Adrenal gland (tissue), 5 donors: Measurements from ENCODE around the gene ERC1.

Source experiments
- POLR2A ChIP-seq, 2 donors: fragments of 450-650 bp; IDR thresholded peaks; one replicate each; pipeline ENCODE4 v1.6.1; 2017; ENCODE audit warnings: antibody characterized with exemption in 2 of 2, mild to moderate bottlenecking in 2 of 2, moderate library complexity in 1 of 2
- TF ChIP-seq, protein P1 (sequence below), 6 experiments: fragments of 450-650 bp in 4 of 6; fragments of 200-600 bp in 2 of 6; sonication (generic) in 1 of 6; IDR thresholded peaks; 1 replicate in 5 of 6; 2 replicates in 1 of 6; pipeline versions ENCODE4 v1.5.1 to v1.8.0; 2016 to 2021; ENCODE audit warnings: antibody characterized with exemption in 6 of 6, mild to moderate bottlenecking in 2 of 6, moderate library complexity in 1 of 6
- donor health status: DM: no; HTN: no; CAD: no.

- TF ChIP-seq, protein P1, sequence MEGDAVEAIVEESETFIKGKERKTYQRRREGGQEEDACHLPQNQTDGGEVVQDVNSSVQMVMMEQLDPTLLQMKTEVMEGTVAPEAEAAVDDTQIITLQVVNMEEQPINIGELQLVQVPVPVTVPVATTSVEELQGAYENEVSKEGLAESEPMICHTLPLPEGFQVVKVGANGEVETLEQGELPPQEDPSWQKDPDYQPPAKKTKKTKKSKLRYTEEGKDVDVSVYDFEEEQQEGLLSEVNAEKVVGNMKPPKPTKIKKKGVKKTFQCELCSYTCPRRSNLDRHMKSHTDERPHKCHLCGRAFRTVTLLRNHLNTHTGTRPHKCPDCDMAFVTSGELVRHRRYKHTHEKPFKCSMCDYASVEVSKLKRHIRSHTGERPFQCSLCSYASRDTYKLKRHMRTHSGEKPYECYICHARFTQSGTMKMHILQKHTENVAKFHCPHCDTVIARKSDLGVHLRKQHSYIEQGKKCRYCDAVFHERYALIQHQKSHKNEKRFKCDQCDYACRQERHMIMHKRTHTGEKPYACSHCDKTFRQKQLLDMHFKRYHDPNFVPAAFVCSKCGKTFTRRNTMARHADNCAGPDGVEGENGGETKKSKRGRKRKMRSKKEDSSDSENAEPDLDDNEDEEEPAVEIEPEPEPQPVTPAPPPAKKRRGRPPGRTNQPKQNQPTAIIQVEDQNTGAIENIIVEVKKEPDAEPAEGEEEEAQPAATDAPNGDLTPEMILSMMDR (IDR thresholded peaks at IDR 0.05), result no peak
- TF ChIP-seq POLR2A (IDR thresholded peaks at IDR 0.05), result no peak
Observed at GRCh38 chr12:1020389-1020788, 29.4 kb downstream of the ERC1 start.
